Epidermal melanocyte (primary cell): ENCODE results near the gene TFEC.
"Not testable (repeated sequence)": the region's sequence is repeated elsewhere in the genome, so short reads cannot be mapped to it uniquely, and the experiment has no call there.

Experiments
- DNase-seq: peaks from one replicate; pipeline ENCODE4 v3.0.0; 2011; ENCODE audit warnings: low spot score; ENCODE audit not compliant: insufficient read length

The TFEC gene

DNA sequence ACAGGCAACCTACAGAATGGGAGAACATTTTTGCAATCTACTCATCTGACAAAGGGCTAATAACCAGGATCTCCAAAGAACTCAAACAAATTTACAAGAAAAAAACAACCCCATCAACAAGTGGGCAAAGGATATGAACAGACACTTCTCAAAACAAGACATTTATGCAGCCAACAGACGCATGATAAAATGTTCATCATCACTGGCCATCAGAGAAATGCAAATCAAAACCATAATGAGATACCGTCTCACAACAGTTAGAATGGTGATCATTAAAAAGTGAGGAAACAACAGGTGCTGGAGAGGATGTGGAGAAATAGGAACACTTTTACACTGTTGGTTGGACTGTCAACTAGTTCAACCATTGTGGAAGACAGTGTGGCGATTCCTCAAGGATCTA, 100.8 kb downstream of the TFEC start:
- DNase-seq, result not testable (repeated sequence)

DNA sequence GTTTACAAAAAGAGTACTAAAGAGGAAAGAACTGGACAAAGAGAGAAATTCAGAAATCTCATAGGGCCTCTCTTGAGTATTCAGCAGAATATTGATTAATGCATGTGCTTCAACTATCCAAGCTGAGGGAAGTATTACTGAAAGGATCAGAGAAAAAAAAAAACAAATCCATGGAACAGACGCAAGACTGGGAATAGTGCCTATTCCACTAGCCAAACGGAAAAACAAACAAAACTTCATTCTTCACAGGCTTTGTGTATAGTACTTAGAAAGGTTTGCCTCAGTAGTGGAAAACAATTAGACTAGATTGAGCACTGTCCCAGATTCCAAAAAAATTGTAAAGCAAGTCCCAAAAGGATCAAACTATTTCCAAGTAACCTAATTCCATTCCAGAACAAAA, 106.2 kb downstream of the TFEC start:
- no peak for DNase-seq

DNA sequence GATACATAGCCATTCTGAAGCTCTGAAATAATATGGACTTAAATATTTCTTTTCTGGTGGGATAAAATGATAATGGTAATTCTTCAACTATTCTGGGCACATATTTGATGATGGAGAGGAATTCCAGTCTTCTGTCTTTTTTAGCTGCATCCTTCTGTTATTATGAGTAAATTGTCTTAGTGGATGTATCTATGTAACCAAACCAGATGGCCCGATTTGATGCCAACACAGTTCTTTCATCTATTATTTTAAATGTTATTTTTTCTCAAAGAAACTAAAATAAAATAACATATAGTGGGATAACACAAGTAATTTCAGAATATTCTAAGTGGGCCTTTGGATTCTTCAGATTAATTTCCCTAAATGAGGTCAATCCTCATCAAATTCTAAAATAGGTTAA, 110.2 kb downstream of the TFEC start:
- DNase-seq, result no peak

DNA sequence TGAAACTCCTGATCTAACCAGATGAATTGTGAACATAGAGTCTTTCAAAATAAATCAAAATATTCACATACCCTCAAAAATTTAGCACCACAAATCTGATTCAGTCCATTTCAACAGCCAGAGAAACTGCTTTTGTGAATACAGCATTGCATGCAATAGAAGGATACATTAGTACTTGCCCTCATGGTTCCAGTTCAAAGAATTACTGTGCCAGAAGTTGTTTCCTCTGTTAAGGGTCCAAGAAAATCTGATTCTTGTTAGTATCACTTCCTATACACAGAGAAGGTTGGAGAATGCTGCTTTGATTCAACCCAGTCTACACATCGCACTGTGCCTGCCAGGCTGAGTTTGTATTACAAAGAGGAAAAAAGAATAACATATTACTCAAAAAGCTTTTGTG, 115.6 kb downstream of the TFEC start:
- no peak for DNase-seq

DNA sequence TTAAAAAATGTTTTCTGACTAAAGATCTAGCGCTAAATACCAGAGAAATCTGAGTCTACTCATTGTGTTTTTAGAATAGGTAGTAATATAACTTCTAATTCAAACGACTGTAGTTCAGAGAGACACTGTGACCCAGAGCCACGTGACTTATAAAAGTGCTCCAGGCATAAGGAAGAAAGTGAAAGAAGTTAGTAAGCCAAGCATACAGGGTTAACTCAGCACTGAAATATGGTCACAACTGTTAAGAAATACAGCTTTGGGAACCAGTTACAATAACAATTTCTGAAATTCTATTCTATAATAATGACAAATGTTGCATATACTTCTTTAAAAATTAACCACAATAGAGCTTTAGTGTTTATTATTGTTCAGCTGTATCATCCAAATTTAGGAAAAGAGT, 119.1 kb downstream of the TFEC start:
- no peak for DNase-seq

DNA sequence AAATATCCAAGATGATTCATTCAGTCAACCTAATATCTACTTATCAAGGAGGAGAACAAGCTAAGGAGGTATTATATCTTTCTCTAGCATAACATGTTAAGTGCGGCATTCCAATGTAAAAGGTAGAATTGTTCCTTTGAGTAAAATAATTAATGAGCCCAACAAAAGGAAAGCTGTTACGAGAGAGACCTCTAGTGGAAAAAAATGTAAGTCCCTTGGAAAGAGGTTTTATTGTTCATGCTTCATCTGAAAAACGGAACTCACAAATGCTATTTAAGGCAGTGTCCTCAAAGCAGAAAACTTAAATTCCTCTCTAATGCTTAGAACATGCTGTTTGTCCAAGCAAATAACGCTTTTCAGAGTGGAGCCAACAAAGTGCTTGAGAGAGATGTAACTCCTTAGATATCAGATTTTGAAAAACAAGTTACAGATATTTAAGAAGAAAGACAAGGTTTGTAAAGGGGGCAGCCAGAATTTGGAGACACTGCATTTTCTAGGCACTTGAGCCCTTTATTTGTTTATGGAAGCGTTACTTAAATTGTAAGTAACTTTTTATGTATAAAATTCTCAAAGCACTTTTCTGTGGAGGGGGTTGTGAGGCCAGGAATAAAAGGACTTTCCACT, 119.9 kb downstream of the TFEC start:
- DNase-seq, result no peak

DNA sequence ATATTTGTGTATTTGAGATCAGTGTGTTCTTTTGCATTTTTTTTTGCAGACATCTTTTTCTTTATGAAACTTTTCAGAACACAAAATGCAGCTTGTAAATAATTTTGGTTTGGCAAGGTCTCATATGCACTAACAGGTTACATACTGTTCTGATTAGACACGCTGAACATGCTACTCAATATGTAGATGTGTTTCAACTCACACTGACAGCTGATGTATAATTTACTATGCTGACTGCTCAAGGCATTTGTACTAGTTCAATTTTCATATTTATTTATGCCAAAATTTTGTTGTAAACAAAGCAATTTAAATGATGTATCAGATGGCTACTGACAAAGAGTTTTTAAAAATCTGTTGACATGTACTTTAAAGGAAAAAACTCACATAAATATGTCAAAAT, 123.8 kb downstream of the TFEC start:
- no peak for DNase-seq

DNA sequence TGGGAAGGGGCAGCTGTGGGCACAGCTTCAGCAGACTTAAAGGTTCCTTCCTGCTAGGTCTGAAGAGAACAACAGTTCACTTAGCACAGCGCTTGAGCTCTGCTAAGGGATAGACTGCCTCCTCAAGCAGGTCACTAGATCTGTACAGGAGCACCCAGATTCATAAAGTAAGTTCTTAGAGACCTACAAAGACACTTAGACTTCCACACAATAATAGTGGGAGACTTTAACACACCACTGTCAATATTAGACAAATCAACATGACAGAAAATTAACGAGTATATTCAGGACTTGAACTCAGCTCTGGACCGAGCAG, 140.9 kb downstream of the TFEC start:
- no peak for DNase-seq

DNA sequence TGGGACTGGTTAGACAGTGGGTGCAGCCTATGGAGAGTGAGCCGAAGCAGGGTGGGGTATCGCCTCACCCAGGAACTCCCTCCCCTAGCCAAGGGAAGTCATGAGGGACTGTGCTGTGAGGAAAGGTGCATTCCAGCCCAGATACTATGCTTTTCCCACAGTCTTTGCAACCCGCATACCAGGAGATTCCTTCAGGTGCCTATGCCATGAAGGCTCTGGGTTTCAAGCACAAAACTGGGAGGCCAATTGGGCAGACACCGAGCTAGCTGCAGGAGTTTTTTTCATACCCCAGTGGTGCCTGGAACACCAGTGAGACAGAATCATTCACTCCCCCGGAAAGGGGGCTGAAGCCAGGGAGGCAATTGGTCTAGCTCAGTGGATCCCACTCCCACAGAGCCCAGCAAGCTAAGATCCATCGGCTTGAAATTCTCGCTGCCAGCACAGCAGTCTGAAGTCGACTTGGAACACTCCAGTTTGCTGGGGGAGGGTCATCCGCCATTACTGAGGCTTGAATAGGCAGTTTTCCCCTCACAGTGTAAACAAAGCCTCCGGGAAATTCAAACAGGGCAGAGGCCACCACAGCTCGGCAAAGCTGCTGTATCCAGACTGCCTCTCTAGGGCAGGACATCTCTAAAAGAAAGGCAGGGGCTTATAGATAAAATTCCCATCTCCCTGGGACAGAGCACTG, 141.4 kb downstream of the TFEC start:
- DNase-seq, result no peak

DNA sequence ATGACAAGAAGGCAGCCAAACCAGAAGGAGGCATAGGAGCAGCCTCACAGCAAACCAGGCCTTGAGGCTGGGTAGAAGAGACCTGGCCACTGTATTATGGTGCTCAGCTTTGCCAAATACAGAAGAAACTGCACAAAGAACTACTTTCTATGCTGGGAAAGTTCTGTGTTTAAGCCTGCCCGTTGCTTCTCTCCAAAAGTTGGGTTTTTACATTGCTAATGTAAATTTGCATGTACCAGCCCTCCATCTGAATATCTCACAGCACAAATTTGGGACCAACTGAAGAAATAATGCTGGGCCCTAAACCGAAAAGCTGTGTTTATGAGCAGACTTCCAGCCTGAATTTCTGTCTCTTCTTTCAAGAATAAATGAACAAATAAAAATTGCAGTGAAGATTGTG, 145.0 kb downstream of the TFEC start:
- DNase-seq, result no peak
